Stimulated activated CD4-positive, alpha-beta T cell treated with anti-CD3 and anti-CD28 coated beads, TNF-alpha, amount 100 ng/mL, for 48 hours (primary cell): ENCODE results near the gene SLC22A12.

ENCODE experiments used
- DNase-seq, 3 donors: peaks; one replicate each; pipeline ENCODE4 v3.0.0-alpha.2; 2020; ENCODE audit warnings: low read depth in 3 of 3

Gene SLC22A12

DNA sequence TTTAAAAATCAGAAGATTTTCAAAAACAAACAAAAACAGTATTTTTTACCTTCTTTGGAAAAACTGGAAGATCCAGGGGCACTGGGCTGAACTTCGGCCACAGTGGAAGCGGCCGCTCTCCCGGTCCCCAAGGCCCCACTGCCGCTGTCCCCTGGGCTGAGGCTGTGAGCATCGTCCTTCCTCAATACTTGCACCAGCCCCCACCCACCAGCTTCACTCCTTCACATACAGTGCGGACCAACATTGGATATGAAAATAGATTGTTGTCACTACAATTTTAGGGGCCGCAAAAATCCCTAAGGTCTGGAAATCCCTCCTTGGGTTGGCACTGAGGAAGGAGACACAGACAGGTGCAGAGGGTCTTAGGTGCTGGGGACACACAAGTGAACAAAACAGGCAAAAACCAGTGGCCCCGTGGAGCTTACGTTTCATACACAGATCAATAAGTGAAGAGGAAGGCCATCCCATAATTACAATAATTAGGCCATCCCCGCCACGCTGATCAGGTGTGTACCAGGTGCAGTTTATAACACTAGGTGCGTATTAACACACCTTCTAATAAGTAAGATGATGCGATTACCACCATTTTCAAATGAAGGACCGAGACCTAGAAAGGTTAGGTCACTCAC is 28.2 kb upstream of the SLC22A12 start:
- DNase-seq = no peak

DNA sequence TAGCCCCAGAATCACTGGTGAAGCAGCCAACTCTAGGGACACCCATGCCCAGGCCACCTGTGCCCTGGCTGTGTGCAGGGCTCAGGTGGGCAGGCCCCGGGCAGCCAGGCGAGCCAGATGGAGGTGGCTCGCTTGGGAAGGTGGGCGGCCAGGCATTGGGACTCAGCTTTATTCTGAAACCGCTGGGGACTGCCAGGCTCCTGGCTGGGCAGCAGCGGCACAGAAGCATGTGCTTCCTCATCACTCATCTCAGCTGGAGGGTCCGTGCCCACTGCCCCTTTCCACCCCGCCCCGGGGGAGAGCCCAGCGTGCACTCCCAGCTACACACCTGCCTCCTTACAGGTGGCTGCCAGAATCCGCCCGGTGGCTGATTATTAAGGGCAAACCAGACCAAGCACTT is 27.1 kb upstream of the SLC22A12 start:
- DNase-seq = no peak

DNA sequence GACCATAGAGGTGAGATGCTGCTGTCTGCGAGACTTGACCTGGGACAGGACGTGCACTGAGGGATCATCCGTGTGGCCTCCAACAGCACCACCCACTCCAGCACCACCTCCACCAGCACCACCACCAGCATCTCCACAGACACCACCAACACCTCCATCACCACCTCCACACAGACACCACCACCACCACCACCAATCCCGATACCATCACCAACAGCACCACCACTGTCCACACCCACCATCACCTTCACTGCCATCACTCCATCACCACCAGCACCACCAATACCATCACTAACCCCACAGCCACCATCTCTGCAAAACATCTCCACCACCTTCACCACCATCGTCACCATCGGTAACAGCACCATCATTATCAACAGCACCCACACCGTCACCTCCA is 26.6 kb upstream of the SLC22A12 start:
- no peak for DNase-seq

DNA sequence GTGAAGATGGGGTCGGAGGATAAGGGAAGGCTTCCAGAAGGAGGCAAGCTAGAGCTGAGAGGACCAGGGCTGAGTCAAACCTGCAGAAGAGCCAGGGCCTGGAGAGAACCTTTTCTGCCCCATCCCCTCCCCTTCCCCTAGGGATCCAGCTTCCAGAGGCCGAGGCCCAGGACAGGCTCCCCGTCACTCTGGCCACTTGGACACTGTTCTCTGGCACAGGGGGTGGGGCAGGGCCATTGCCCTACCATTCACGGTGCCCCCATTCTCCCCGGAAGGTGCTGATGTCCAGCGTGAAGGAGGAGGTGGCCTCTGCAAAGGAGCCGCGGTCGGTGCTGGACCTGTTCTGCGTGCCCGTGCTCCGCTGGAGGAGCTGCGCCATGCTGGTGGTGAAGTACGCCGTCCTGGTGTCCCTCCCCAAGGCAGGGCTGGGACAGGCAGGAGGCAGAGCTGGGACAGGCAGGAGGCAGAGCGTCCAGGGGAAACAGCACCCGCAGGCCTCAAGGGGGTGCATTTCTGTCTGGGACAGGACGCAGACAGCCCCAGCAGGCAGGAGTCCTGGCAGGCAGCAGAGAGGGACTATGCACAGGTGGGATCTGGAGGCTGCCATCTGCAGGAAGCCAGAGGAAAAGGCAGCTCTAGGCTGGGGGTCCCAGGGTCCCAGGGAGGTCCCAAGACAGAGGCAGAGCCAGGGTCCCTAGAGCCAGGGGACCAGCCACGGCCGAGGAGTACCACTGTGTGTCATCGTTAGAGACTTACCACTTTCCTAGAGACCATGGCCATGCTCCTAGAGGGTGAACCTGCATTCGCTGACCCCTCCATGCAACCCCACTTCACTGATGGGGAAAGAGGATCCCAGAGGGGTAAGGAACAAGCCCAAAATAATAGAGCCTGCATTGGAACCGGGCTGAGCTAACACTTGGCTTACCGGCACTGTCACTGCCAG is 25.8 kb upstream of the SLC22A12 start:
- no peak for DNase-seq

DNA sequence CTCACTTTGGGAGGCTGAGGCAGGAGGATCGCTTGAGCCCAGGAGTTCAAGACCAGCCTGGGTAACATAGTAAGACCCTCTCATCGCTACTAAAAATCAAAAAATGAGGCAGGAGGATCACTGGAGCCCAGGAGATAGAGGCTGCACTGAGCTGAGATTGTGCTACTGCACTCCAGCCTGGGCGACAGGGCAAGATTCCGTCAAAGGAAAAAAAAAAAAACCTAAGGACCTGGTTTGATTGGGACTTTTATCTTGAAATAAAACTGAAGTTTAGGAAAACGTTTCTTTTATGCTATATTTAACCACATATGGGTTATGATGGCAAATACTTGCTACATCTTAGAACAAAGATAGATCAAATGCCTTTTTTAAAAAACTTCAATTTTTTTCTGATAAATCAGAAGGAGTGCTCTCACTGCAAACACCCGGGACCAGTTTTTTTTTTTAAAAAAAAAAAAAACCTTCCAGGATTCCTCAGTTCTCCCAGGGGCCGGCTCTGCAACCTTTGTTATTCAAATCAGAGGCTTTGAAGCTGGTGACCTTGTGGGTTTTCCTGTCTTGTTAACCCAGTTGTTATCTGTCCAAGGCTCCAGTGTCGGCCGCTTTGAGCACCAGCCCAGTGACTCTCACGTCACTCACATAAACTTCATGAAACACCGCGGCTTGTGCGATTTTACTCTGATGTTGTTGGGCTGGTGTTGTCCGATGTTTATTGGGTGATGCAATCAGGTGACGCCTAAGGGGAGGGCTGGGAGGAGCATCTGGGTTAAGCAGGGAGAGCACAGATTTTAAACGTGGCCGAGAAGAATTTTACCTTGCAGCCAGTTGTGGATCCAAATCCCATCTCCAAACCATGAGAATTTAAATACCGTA is 24.7 kb upstream of the SLC22A12 start:
- peak in 2 of 3 donors; percentile 7 to 23 for DNase-seq

DNA sequence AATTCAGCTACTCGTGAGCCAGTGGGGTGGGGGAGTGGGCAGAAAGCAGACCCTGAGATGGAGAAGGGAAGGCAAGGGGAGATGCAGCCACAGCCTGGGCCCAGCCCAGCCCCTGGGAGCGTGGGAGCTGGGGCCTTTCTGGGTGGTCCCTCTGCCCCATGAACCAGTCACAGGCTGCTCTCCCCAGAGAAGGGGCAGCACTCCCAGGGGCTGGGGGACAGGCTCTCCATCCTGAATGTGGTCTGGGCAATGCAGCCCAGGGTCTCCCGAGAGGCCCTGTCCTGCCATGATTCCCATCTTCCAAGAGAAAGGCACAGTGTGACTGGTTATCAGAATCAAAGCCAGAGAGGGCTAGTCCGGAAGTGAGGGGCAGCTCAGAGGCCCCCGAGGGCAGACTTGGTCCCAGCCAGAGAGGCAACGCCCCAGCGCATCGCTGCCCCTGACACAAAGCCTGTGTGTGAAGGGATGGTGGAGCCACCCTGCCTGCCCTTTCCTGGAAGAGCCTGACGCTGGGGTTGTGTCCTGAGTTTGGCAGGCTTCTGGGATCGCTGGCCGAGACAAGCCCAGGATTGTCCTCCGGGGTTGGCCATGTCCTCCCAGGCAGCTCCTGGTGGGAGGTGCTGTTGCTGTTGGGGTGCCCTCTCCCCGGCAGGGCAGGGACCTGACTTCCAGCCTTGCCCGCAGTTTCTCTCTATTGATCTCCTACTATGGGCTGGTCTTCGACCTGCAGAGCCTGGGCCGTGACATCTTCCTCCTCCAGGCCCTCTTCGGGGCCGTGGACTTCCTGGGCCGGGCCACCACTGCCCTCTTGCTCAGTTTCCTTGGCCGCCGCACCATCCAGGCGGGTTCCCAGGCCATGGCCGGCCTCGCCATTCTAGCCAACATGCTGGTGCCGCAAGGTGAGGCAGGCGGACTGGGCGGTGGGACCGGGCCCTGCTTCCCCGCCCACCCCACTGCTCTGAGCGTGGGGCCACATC is 23.8 kb upstream of the SLC22A12 start:
- DNase-seq = no peak

DNA sequence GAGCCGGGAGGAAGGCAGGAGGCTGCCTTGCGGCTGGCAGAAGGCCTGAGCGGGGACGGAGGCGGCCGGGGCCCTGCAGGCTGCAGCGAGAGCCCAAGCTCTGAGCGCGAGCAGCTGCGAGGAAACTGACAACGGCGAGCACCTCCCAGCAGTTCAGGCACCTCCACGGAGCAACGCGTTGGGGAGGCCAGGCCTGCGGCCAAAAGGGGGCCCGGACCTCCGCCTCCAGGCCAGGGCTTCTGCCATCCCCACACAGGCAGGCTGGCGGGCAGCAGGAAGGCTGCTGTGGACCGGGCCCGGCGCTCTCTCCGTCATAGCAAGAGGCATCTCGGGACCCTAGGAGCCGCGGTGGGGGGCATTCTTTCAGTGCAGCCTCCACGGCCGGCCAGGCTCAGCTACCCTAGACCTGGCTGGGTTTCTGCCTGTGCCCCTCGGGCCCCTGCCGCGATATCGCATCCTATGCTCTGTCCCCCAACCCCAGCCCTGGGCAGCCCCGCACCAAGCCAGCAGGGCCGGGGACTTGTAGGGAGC is 22.9 kb upstream of the SLC22A12 start:
- DNase-seq = no peak

DNA sequence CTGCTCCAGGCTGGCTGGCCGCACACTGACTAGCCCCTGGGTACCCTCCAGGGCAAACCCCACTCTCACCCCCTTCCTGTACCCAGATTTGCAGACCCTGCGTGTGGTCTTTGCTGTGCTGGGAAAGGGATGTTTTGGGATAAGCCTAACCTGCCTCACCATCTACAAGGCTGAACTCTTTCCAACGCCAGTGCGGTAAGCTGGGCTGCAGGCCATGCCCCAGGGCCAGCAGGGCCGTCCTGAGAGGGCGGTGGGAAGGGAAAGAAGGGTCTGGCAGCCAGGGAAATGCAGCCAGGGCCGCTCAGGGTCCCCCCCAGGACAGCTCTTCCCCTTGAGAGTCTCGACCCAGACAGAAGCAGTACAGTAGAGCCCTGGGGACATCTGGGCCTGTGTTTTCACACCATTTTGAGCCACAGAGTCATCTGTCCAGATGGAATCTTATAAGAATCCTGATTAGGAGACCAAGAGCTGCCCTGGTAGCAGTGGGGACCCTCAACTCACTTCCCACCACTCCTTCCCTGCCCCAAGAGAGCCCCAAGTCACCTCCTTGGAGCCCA is 22.4 kb upstream of the SLC22A12 start:
- DNase-seq = no peak

DNA sequence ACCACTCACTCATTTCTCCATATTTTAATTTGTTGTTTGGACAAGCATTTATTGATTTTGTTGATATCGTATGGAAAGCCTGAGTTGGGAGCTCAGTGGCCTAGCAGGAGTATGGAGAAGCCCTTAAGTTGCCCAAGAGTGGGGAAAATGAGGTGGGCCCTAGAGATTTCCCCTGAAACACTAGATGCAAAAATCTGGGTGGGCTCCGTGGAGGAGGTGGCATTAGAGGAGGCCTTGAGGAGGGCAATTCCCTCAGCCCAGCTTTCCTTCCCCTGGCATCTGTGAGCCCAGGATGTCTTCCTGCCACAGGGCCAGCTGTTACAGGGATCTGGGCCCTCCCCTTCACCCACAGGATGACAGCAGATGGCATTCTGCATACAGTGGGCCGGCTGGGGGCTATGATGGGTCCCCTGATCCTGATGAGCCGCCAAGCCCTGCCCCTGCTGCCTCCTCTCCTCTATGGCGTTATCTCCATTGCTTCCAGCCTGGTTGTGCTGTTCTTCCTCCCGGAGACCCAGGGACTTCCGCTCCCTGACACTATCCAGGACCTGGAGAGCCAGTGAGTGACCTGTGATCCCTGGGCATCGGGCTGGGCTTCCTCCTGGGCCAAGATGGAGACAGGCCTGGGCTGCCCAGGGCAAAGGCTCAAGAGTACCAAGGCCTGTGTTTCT is 21.6 kb upstream of the SLC22A12 start:
- no peak for DNase-seq

DNA sequence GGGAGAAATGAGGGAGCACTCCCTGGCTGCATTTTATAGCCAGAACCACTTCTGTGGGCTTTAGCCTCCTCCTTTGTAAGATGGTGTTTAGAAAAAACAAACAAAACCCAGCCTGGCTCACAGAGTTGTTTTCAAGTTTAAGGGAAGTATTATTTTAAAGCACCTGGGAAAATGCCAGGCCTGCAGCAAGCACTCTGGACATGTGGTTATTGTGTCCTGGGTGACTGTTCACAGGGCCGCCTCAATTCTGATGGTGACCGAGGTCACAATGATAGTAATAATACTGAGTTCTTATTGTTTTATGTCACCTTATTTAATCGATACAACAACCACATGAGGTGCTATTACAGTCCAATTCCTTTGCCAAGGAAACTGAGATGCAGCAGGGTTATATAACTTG is 20.7 kb upstream of the SLC22A12 start:
- DNase-seq = no peak

DNA sequence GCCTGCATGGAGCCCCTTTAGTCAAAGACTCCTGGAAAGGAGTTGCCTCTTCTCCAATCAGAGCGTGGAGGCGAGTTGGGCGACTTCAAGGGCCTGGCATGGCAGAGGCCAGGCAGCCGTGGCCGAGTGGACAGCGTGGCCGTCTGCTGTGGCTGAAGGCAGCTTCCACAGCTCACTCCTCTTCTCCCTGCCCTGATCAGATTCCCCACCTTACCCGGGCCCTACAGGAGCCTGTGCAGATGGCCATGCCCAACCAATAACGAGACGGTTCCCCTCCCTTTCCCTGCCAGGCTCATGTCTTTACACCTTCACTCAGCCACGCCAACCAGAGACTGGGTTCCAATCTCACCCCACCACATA is 20.0 kb upstream of the SLC22A12 start:
- no peak for DNase-seq

DNA sequence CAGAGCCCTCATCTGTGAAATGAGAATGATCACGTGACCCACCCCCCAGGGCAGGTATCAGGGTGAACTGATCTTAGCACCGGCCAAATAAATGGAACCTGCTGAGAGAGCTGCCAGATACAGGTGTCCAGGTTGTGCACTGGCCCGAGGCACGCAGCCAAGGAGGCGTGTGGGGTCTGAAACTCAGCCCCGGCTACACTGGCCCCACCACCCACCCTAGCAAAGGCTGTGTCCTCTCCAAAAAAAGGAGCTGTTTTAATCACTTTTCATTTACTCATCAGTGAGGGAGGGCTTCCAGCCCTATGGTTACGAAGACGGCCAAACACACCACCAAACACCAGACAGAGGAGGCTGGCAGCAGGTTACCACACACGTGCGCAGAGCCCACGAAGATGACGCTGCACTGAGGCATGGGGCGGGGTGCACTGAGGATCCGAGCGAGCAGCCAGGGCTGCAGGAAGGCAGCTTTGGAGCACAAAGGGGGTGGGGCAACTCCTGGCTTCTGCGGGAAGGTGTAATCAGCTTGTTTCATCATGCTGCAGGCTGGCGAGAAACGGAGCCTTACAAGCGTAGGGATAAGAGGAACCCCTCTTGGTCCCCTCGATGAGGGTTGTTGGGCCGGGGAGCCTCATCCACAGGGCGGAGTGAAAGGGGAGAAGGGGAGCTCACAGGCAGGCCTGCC is 19.5 kb upstream of the SLC22A12 start:
- no peak for DNase-seq

DNA sequence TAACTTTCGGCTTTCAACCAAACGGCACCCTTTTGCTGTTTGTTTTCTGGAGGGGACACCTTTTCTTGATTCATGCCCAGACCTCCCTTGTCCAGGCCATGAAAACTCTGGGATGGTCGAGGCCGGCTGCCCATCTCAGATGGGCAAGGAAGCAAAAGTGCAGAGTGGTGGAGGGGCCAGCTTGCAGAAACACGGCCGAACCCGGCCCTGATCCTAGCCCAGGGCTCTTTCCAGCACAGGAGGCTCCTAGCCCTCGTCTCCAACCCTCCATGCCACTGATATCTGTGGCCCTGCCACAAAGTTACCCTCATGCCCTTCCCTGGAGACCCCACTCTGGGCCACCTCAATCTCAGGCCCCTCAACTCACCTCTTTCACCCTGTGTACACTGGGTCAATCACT is 18.9 kb upstream of the SLC22A12 start:
- DNase-seq = no peak

DNA sequence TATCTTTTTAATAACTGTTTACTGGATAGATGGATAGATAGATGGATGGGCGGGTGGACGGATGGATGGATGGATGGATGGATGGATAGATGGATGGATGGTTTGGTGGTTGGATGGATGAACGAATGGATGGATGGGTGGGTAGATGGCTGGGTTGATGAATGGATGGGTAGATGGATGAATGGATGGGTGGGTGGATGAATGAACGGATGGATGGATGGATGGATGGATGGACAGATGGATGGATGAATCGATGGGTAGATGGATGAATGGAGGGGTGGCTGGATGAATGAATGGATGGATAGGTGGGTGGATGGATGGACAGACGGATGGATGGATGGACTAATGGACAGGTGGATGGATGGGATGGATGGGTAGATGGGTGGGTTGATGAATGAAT is 13.8 kb upstream of the SLC22A12 start:
- DNase-seq = no peak

DNA sequence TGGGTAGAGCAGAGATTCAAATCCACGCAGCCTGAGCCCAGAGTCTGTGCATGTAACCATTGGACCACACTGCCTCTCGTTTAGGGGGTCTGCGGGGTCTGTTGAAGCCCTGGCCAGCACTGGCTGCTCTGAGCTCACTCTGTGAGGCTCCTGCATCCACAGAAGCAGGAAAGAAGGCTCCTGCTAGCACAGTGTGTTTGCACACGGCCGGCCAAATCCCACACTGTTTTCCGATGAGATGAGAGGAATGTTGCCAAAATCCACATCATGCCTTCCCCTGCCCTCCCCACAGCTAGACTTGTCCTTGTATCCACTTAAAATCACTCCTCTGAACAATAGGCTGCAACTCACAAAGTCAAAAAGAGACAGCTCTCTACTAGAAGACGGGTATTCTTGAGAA is 10.6 kb upstream of the SLC22A12 start:
- no peak for DNase-seq

DNA sequence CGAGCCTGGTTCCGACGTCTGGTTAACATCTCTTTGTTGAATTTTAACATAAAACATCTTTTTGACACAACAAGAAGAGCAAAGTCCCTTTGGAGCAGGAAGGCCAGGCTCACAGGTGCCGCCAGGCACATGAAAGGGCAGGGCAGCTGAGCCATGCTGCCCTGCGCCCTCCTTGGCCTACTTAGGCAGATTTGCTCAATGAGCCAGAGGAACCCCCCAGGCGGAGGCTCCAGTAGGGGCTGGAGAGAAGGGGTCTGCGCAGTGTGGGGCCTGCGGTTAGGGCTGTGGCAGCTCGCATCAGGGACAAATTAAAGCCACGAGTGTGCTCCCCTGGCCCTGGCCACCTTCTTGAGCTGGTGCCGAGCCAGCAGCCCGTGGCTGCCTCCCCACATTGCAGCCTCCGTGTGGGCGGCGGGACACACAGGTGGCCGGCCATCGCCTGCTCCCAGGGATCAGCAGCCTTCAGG is 9.9 kb upstream of the SLC22A12 start:
- no peak for DNase-seq

DNA sequence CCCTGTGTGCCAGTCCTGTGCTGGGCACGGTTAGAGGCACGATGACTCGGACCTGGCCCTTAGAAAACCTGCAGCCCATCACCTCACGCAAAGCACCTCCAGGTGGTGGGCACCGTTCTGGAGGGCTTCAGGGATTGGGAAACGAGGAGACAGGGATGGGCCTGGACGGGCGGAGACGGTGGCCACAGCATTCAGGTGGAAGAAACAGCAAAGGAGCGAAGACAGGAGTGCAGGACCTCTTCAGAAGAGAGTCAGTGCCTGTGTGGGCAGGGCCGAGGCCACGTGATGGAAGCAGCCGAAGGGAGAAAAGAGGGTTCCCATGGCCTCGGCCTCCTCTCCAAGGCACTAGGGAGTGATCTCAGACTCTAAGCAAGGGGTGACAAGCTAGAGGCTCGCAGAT is 8.1 kb upstream of the SLC22A12 start:
- no peak for DNase-seq

DNA sequence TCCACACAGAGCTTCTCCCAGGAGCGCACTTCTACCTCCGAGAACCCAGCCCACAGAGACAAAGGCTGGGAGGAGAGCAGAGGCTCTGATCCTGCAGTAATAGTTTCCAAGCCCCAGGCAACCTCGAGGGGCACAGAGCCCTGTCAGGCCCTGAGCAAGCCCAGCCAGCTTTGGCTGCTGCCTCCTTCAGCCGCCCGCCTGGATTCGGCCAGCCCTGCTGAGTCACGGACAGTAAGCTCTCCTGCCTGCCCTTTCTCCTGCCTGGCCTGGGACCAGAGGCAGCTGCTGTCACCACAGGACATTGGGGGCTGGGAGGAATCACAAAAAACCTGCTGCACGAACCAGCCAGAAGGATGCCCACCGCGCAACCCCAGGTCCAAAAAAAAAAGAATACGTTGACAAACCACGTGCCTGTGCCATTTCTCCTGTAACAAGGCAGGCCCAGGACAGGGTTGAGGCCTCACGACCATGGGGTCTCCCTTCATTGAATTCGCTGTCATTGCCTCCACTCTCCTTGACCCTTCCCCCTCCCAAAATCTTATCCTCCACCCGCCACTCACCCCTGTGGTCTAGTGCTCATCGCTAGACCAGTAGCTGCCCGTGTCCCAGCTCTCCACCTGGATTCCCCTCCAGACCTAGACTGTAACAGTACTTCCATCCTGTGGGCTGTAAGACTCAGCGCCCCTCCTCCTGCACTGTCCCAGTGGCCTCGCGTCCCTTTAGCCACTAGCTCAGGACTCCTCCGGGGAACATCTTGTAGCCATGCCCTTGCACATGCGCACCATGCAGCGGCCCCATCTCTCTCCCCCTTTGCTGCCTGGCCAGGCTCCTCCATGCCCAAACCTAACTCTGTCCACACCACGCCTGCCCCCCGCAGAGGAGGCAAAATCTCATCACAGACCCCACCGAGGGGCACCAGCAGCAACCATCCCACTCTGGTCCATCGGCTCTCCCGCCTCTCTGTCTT is 7.4 kb upstream of the SLC22A12 start:
- DNase-seq = no peak
